A673 (cell line): ENCODE results near the gene UPF1.

Experiments
- EZH2 ChIP-seq: fragments of 200-600 bp; sonication (generic); IDR thresholded peaks from 2 replicates; pipeline ENCODE4 v1.6.1; 2017; ENCODE audit warnings: borderline replicate concordance, low read depth, mild to moderate bottlenecking, mixed read lengths, antibody characterized with exemption, low read length; ENCODE audit not compliant: poor library complexity, severe bottlenecking
- TF ChIP-seq, protein P1 (sequence below): fragments of 300-800, 200-600 bp; sonication (generic); conservative IDR thresholded peaks from 2 replicates; pipeline ENCODE4 v1.5.1; 2017; ENCODE audit warnings: low read depth, mild to moderate bottlenecking, antibody characterized with exemption, low read length, moderate library complexity, mixed read lengths

- TF ChIP-seq, protein P1, sequence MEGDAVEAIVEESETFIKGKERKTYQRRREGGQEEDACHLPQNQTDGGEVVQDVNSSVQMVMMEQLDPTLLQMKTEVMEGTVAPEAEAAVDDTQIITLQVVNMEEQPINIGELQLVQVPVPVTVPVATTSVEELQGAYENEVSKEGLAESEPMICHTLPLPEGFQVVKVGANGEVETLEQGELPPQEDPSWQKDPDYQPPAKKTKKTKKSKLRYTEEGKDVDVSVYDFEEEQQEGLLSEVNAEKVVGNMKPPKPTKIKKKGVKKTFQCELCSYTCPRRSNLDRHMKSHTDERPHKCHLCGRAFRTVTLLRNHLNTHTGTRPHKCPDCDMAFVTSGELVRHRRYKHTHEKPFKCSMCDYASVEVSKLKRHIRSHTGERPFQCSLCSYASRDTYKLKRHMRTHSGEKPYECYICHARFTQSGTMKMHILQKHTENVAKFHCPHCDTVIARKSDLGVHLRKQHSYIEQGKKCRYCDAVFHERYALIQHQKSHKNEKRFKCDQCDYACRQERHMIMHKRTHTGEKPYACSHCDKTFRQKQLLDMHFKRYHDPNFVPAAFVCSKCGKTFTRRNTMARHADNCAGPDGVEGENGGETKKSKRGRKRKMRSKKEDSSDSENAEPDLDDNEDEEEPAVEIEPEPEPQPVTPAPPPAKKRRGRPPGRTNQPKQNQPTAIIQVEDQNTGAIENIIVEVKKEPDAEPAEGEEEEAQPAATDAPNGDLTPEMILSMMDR: no peak
- TF ChIP-seq EZH2: no peak
These were observed 79.2 kb downstream of the UPF1 start for GRCh38 chr19:18910801-18911436.
